ES-I3 (cell line): Measurements from ENCODE around the gene DKK3.

Source experiments
- H3K36me3 ChIP-seq: 2 replicates; pipeline ENCODE4 v1.6.1; 2013; ENCODE audit warnings: mild to moderate bottlenecking, low read length, control low read depth, moderate library complexity; ENCODE audit not compliant: insufficient read depth
- H3K4me1 ChIP-seq: 2 replicates; pipeline ENCODE4 v1.6.1; 2013; ENCODE audit warnings: mild to moderate bottlenecking, control low read depth, low read length; ENCODE audit not compliant: insufficient read depth
- H3K9ac ChIP-seq: 2 replicates; pipeline ENCODE4 v1.6.1; 2013; ENCODE audit warnings: low read depth, mild to moderate bottlenecking, low read length, moderate library complexity
- H3K9me3 ChIP-seq: 2 replicates; pipeline ENCODE4 v1.6.1; 2013; ENCODE audit warnings: mild to moderate bottlenecking, low read length, moderate library complexity; ENCODE audit not compliant: control insufficient read depth, insufficient read depth

Gene DKK3

GRCh38 chr11:11915625-11916024 lies 92.8 kb downstream of the DKK3 start:
- Histone ChIP-seq H3K4me1 (no peaks in the 10 kb centered on the region; the same call in 1 of the 2 replicates), H3K9me3 (no peaks in the 10 kb centered on the region), H3K9ac (no peak overlapping the region), H3K36me3 (no peaks in the 10 kb centered on the region)

GRCh38 chr11:11913395-11913794 lies 95.0 kb downstream of the DKK3 start:
- Histone ChIP-seq H3K36me3 (no peaks in the 10 kb centered on the region), H3K9ac (no peak overlapping the region), H3K4me1 (no peaks in the 10 kb centered on the region; the same call in 1 of the 2 replicates), H3K9me3 (no peaks in the 10 kb centered on the region)
